ENCODE results near the gene CPNE9. TPM values are rescaled to one million over a fixed set of nuclear protein-coding genes. Genes with fewer than 3 reads are reported as not detected.

CPNE9 gene
- total and polyA plus RNA-seq, 2 experiments from 2014 or later = not detected

- Histone ChIP-seq H3K27me3 (no peaks in the 10 kb centered on the region), H3K4me3 (no peak overlapping the region), H3K4me1 (ENCODE audit: insufficient read depth) (peaks cover 5% of the 10 kb centered on the region), H3K9me2 (replicated peaks; ENCODE audit: insufficient read depth) (no peaks in the 10 kb centered on the region), H3K27ac (no peak overlapping the region), H2AFZ (no peak overlapping the region), H3K36me3 (replicated peaks; ENCODE audit: insufficient read depth, low read depth) (no peaks in the 10 kb centered on the region), H3K9me3 (ENCODE audit: low read depth) (no peaks in the 10 kb centered on the region), H4K20me1 (ENCODE audit: insufficient read depth, poor library complexity, severe bottlenecking) (no peaks in the 10 kb centered on the region), H3K4me2 (no peak overlapping the region), H3K79me2 (no peaks in the 10 kb centered on the region)
- no peak for TF ChIP-seq EZH2phosphoT487 (IDR thresholded peaks at IDR 0.05; ENCODE audit: low read depth, severe bottlenecking, unreplicated experiment)
- TF ChIP-seq EZH2 (IDR thresholded peaks at IDR 0.05; ENCODE audit: borderline replicate concordance) = no peak
- WGBS (ENCODE audit: low lambda C conversion rate, missing lambda C conversion rate) = 95% methylated on average over 18 of the region's 18 CpGs
- DNase-seq (ENCODE audit: low spot score) = no peak
Measured at GRCh38 chr3:9685216-9686049, 18.2 kb upstream of the CPNE9 start.

DNA sequence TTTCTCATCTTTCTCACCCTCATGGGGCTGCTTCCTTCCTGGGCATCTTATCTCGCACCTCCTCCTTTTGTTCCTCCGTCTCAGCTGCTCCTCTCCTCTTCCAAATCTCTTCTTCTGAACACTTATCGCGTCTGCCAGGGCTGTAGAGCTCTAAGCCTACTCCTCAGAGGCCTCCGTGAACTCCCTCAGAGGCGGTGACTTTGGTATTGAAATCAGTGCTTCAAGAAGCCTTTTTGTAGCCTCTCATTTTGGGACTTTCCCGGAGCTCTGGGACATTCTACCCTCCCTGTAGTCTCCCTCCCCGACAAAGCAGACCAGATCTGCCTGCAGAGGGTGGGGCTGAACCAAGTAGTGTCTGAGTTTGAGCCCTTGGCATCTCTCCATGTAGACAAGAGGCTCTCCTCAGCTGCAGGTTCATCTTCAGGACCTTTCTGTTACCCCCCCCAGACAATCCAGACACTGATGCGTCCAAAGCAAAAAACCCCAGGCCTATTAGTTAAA, 17.5 kb upstream of the CPNE9 start:
- Histone ChIP-seq H3K4me1 (ENCODE audit: insufficient read depth) (peaks cover 2% of the 10 kb centered on the region), H2AFZ (no peak overlapping the region), H3K79me2 (no peaks in the 10 kb centered on the region), H3K27me3 (no peaks in the 10 kb centered on the region), H3K9me2 (replicated peaks; ENCODE audit: insufficient read depth) (no peaks in the 10 kb centered on the region), H3K27ac (no peak overlapping the region), H3K4me2 (no peak overlapping the region), H4K20me1 (ENCODE audit: insufficient read depth, poor library complexity, severe bottlenecking) (no peaks in the 10 kb centered on the region), H3K4me3 (no peak overlapping the region), H3K9me3 (ENCODE audit: low read depth) (no peaks in the 10 kb centered on the region), H3K36me3 (replicated peaks; ENCODE audit: insufficient read depth, low read depth) (no peaks in the 10 kb centered on the region)
- TF ChIP-seq EZH2phosphoT487 (IDR thresholded peaks at IDR 0.05; ENCODE audit: low read depth, severe bottlenecking, unreplicated experiment) (no peak), EZH2 (IDR thresholded peaks at IDR 0.05; ENCODE audit: borderline replicate concordance) (no peak)
- TF ChIP-seq, protein P1, sequence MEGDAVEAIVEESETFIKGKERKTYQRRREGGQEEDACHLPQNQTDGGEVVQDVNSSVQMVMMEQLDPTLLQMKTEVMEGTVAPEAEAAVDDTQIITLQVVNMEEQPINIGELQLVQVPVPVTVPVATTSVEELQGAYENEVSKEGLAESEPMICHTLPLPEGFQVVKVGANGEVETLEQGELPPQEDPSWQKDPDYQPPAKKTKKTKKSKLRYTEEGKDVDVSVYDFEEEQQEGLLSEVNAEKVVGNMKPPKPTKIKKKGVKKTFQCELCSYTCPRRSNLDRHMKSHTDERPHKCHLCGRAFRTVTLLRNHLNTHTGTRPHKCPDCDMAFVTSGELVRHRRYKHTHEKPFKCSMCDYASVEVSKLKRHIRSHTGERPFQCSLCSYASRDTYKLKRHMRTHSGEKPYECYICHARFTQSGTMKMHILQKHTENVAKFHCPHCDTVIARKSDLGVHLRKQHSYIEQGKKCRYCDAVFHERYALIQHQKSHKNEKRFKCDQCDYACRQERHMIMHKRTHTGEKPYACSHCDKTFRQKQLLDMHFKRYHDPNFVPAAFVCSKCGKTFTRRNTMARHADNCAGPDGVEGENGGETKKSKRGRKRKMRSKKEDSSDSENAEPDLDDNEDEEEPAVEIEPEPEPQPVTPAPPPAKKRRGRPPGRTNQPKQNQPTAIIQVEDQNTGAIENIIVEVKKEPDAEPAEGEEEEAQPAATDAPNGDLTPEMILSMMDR (IDR thresholded peaks at IDR 0.05; ENCODE audit: poor library complexity) = no peak
- no peak for DNase-seq (ENCODE audit: low spot score)
- 95% methylated on average over 9 of the region's 9 CpGs for WGBS (ENCODE audit: low lambda C conversion rate, missing lambda C conversion rate)

DNA sequence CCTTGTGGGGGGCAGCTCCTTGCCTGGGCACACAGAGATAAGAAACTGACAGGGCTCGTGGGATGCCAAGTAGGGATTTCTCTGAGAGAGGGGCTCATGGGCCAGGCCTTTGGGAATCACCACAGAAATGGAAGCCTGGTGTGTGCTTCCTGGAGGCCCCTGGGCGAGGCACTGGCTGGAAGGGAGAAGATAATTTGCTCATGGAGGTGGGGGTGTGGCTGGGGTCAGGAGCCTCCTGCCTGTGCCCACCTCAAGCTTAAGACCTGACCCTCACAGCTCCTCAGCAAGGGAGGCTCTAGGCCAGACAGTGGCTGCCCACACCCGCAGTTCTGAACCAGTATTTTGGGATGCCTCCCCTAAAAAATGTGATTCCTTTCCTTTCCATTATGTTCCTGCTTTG, 16.9 kb upstream of the CPNE9 start:
- H3K36me3 ChIP-seq (replicated peaks; ENCODE audit: insufficient read depth, low read depth) = no peaks in the 10 kb centered on the region
- H3K9me3 ChIP-seq (ENCODE audit: low read depth) = no peaks in the 10 kb centered on the region
- no peak for TF ChIP-seq EZH2phosphoT487 (IDR thresholded peaks at IDR 0.05; ENCODE audit: low read depth, severe bottlenecking, unreplicated experiment)
- TF ChIP-seq, protein P1 (IDR thresholded peaks at IDR 0.05; ENCODE audit: poor library complexity) = no peak
- TF ChIP-seq EZH2 (IDR thresholded peaks at IDR 0.05; ENCODE audit: borderline replicate concordance) = no peak
- no peak overlapping the region for H2AFZ ChIP-seq
- H3K4me2 ChIP-seq = no peak overlapping the region
- H3K4me3 ChIP-seq = no peak overlapping the region
- no peak for DNase-seq (ENCODE audit: low spot score)
- no peaks in the 10 kb centered on the region for H3K27me3 ChIP-seq
- H3K79me2 ChIP-seq = no peaks in the 10 kb centered on the region
- H3K9me2 ChIP-seq (replicated peaks; ENCODE audit: insufficient read depth) = no peaks in the 10 kb centered on the region
- no peaks in the 10 kb centered on the region for H4K20me1 ChIP-seq (ENCODE audit: insufficient read depth, poor library complexity, severe bottlenecking)
- WGBS (ENCODE audit: low lambda C conversion rate, missing lambda C conversion rate) = 90% methylated on average over 3 of the region's 3 CpGs
- no peaks in the 10 kb centered on the region for H3K4me1 ChIP-seq (ENCODE audit: insufficient read depth)
- H3K27ac ChIP-seq = no peak overlapping the region

DNA sequence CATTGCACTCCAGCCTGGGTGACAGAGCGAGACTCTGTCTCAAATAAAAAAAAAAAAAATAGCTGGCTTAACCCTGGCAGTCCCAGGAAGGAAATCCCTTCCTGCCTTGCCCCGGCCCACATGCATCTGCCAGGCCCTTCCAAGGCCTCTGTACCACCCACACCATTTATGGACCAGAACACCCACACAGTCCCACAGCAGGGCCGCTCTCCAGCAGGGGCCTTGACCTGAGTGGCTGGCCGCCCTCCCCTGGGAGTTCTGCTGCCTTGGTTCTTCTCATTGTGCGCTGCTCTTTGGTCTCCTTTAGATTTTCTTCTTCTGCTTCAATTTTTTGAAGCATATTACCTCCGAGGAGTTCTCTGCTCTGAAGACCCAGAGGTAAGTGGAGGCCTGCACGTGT, 16.1 kb upstream of the CPNE9 start:
- Histone ChIP-seq H3K4me1 (ENCODE audit: insufficient read depth) (no peaks in the 10 kb centered on the region), H3K79me2 (no peaks in the 10 kb centered on the region), H3K4me2 (no peak overlapping the region), H4K20me1 (ENCODE audit: insufficient read depth, poor library complexity, severe bottlenecking) (no peaks in the 10 kb centered on the region), H3K27me3 (no peaks in the 10 kb centered on the region), H3K9me3 (ENCODE audit: low read depth) (no peaks in the 10 kb centered on the region), H3K9me2 (replicated peaks; ENCODE audit: insufficient read depth) (no peaks in the 10 kb centered on the region), H2AFZ (no peak overlapping the region), H3K36me3 (replicated peaks; ENCODE audit: insufficient read depth, low read depth) (no peaks in the 10 kb centered on the region), H3K4me3 (no peak overlapping the region), H3K27ac (no peak overlapping the region)
- 95% methylated on average over 7 of the region's 7 CpGs for WGBS (ENCODE audit: low lambda C conversion rate, missing lambda C conversion rate)
- no peak for DNase-seq (ENCODE audit: low spot score)
- TF ChIP-seq EZH2phosphoT487 (IDR thresholded peaks at IDR 0.05; ENCODE audit: low read depth, severe bottlenecking, unreplicated experiment) = no peak

All from hepatocyte (in vitro differentiated cells).